ENCODE results near the gene TRIM2. TPM values are rescaled to one million over a fixed set of nuclear protein-coding genes. Genes with fewer than 3 reads are reported as not detected.
A peak's percentile ranks its signal among the peaks of the same experiment; 100 is the strongest.

Gene TRIM2
- total RNA-seq, 4 donors from 2014 or later: 2.6 to 7.2 (median 3.8) TPM

DNA sequence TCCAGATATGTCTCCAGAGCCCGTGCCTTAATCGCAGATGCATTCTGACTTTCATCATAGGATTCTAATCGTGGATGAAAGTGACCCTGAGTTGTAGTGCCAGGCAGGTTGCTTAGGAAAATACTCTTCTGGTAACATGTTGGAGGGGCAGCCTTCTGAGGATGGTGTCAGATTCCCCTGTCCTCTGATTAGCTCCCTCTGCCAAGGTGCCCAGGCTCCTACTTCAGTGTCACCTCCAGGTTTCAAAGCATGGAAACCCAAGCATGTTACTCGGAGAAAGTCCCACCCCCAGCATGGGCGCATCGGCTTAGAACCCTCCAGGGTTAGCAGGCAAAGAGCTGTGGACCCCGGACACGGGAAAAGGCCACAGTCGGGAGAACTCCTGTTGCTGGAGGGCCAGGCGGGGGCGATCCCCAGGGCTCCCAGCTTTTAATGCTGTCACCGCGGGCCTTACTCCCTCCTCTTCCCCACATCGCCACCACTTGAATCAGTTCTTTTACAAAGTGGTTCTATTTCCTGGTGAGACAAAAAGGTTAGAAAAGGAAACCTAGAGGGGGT is 44.5 kb downstream of the TRIM2 start:
- intact Hi-C loops (cut with DNase I; ENCODE audit: low total_unique reads) (loop anchor here (2.0 kb wide), 1 partner anchor 26 kb away; no protein-coding TSS in a partner anchor), in situ Hi-C loops (cut with MboI; ENCODE audit: low sequenced_read_pairs in 4 of 4) (no loop called here)
- Histone ChIP-seq H3K36me3 (no peaks in the 10 kb centered on the region), H3K27ac (peak overlapping the region in 3 of 4 donors; percentile 5 to 44 (median 34)), H3K4me1 (peaks cover 6 to 8% of the 10 kb centered on the region in 2 donors), H3K4me3 (peak overlapping the region; percentile 47 to 76 (median 66)), H3K27me3 (no peaks in the 10 kb centered on the region), H3K9me3 (no peaks in the 10 kb centered on the region)
- no peak for DNase-seq
- TF ChIP-seq, protein P1, sequence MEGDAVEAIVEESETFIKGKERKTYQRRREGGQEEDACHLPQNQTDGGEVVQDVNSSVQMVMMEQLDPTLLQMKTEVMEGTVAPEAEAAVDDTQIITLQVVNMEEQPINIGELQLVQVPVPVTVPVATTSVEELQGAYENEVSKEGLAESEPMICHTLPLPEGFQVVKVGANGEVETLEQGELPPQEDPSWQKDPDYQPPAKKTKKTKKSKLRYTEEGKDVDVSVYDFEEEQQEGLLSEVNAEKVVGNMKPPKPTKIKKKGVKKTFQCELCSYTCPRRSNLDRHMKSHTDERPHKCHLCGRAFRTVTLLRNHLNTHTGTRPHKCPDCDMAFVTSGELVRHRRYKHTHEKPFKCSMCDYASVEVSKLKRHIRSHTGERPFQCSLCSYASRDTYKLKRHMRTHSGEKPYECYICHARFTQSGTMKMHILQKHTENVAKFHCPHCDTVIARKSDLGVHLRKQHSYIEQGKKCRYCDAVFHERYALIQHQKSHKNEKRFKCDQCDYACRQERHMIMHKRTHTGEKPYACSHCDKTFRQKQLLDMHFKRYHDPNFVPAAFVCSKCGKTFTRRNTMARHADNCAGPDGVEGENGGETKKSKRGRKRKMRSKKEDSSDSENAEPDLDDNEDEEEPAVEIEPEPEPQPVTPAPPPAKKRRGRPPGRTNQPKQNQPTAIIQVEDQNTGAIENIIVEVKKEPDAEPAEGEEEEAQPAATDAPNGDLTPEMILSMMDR (IDR thresholded peaks at IDR 0.05 in 4 of 5, conservative IDR thresholded peaks at IDR 0.05 in 1 of 5): no peak
- no peak for TF ChIP-seq POLR2A (IDR thresholded peaks at IDR 0.05)
- ATAC-seq: peak; percentile 12 to 32

- peak overlapping the region; percentile 47 to 76 (median 66) for H3K4me3 ChIP-seq
- no peak for TF ChIP-seq POLR2A (IDR thresholded peaks at IDR 0.05)
- TF ChIP-seq, protein P1 (IDR thresholded peaks at IDR 0.05 in 4 of 5, conservative IDR thresholded peaks at IDR 0.05 in 1 of 5): no peak
- intact Hi-C loops (cut with DNase I; ENCODE audit: low total_unique reads) (loop anchor here (2.0 kb wide), 1 partner anchor 27 kb away; no protein-coding TSS in a partner anchor), in situ Hi-C loops (cut with MboI; ENCODE audit: low sequenced_read_pairs in 4 of 4) (no loop called here)
- ATAC-seq (peak; percentile 79 to 83), DNase-seq (peak in 1 of 2 donors; percentile 18)
- no peaks in the 10 kb centered on the region for H3K36me3 ChIP-seq
- H3K27ac ChIP-seq: peak overlapping the region in 3 of 4 donors; percentile 5 to 44 (median 34)
- no peaks in the 10 kb centered on the region for H3K27me3 ChIP-seq
- peaks cover 6 to 8% of the 10 kb centered on the region in 2 donors for H3K4me1 ChIP-seq
- no peaks in the 10 kb centered on the region for H3K9me3 ChIP-seq
Observed at GRCh38 chr4:153249199-153250041, 45.2 kb downstream of the TRIM2 start.

DNA sequence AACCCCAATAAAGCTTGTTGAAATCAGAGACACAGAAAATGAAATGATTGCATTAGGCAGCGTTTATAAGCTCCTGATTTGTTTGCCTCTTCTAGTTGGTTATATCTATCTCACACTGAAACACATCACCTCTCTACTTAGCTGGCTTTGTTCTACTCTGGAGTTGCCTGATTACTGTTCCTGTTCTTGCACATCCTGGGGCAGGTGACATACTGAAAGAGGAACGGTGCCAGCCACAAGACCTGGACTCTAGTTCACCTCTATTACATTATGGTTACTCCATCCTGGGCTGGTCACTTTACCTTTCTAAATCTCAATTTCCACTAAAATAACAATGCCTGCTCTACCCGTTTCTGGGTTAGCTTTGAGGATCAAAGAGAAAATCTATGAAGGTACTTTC is 47.9 kb downstream of the TRIM2 start:
- intact Hi-C loops (cut with DNase I; ENCODE audit: low total_unique reads): no loop called here
- no peaks in the 10 kb centered on the region for H3K27me3 ChIP-seq
- DNase-seq (no peak), ATAC-seq (no peak)
- peaks cover 6 to 8% of the 10 kb centered on the region in 2 donors for H3K4me1 ChIP-seq
- TF ChIP-seq, protein P1 (IDR thresholded peaks at IDR 0.05 in 4 of 5, conservative IDR thresholded peaks at IDR 0.05 in 1 of 5): no peak
- no peak for TF ChIP-seq POLR2A (IDR thresholded peaks at IDR 0.05)
- H3K4me3 ChIP-seq: no peak overlapping the region
- no peaks in the 10 kb centered on the region for H3K36me3 ChIP-seq
- no peak overlapping the region for H3K27ac ChIP-seq
- in situ Hi-C loops (cut with MboI; ENCODE audit: low sequenced_read_pairs in 4 of 4): no loop called here
- H3K9me3 ChIP-seq: no peaks in the 10 kb centered on the region

DNA sequence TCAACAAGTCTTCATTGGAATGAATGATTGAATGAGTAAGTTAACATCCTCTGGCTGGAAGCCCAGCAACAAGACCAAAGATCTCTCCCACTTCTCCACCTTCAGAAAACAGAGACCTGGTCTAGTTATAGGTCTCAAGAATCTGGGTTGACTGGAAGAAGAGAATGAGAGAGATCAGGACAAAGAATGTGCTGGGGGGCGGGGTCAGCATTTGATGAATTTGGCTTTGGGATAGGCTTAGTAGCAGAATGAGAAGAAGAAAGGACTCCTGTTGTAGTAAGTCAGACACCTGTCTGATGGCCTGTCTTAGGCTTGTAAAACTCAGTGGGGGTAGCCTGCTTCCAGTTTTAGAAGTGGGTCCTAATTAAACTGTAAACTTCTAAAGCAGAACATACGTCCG is 51.0 kb downstream of the TRIM2 start:
- no peak overlapping the region for H3K4me3 ChIP-seq
- intact Hi-C loops (cut with DNase I; ENCODE audit: low total_unique reads) (no loop called here), in situ Hi-C loops (cut with MboI; ENCODE audit: low sequenced_read_pairs in 4 of 4) (no loop called here)
- no peaks in the 10 kb centered on the region for H3K9me3 ChIP-seq
- no peak overlapping the region for H3K27ac ChIP-seq
- ATAC-seq (no peak), DNase-seq (no peak)
- no peak for TF ChIP-seq POLR2A (IDR thresholded peaks at IDR 0.05)
- TF ChIP-seq, protein P1 (IDR thresholded peaks at IDR 0.05 in 4 of 5, conservative IDR thresholded peaks at IDR 0.05 in 1 of 5): no peak
- H3K36me3 ChIP-seq: no peaks in the 10 kb centered on the region
- peaks cover 0 to 3% of the 10 kb centered on the region in 2 donors for H3K4me1 ChIP-seq
- no peaks in the 10 kb centered on the region for H3K27me3 ChIP-seq
